ENCODE measurements around the gene MYB. TPM values are rescaled to one million over a fixed set of nuclear protein-coding genes. Genes with fewer than 3 reads are reported as not detected.

The MYB gene
- total RNA-seq, 2 experiments from 2014 or later: 7.5 to 8.2 TPM

DNA sequence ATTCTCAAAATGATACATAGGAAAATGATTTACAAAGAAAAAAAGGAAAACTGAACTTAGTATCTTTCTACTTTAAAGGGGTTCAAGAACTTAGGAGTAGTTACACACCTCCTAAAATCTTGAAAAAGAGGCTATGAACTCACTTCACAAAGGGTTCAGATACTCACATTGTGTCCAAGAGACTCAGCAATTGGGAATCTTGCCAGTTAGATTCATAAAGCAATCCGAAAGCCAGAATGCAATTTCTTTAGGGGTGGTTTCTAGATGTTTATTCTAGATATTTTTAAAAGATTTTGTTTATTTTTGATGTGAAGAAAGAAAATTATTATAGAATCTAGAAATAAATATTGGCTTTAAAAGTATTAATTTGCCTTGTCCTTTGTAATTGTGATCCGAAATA, 1.7 kb upstream of the MYB start:
- H3K27me3 Mint-ChIP-seq (ENCODE audit: low read depth): no peaks in the 10 kb centered on the region
- H3K4me3 Mint-ChIP-seq: no peak overlapping the region
- DNase-seq: no peak
- H3K36me3 Mint-ChIP-seq (ENCODE audit: low read depth): peaks cover 6% of the 10 kb centered on the region
- ChIA-PET POLR2A (interaction anchor here (2.3 to 9.1 kb wide), 5 partner anchors 15 to 125 kb away, joined by 16 to 212 read pairs (median 41); partner anchors contain the start of gene HBS1L), CTCF (interaction anchor here (0.7 to 11.7 kb wide), 3 partner anchors 15 to 44 kb away, joined by 3 to 165 read pairs (median 9); no protein-coding TSS in a partner anchor)
- H3K4me1 Mint-ChIP-seq (ENCODE audit: low read depth): peaks cover 27% of the 10 kb centered on the region
- no peak overlapping the region for H3K27ac Mint-ChIP-seq
- ATAC-seq: no peak
- H3K9me3 Mint-ChIP-seq (ENCODE audit: insufficient read depth): no peaks in the 10 kb centered on the region

DNA sequence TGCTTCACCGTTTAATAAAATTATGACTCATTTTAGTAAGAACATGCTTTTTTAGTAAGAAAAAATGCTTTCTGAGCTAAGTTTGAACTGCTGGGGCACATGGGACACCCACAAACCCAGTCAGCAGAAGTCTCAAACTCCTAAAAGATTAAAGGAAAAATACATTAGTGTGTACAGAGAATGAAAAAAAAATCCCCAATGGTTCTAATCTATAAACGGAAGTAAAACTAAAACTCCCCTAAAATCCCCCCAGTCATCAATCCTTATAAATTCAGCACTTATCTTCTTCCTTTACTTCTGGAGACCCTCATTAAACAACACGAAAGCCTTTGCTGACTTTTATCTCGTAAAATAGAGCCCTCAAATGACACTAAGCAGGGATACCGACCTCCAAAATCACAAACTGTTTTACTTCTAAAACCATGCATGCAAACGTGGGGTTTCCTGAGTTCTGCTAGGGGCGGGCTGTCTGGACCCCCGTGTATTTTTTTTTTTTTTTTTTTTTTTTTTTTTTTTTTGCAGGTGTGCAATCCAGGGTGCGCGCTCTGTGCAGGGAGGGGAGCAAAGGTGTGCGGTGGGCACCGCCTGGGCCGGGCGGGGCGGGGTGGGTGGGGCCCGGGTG, 1.1 kb upstream of the MYB start:
- H3K4me1 Mint-ChIP-seq (ENCODE audit: low read depth): peaks cover 28% of the 10 kb centered on the region
- no peaks in the 10 kb centered on the region for H3K9me3 Mint-ChIP-seq (ENCODE audit: insufficient read depth)
- CTCF ChIA-PET: interaction anchor here (0.7 to 11.7 kb wide), 8 partner anchors 15 to 93 kb away, joined by 3 to 165 read pairs (median 8); no protein-coding TSS in a partner anchor
- peaks cover 6% of the 10 kb centered on the region for H3K36me3 Mint-ChIP-seq (ENCODE audit: low read depth)
- POLR2A ChIA-PET: interaction anchor here (0.6 to 9.1 kb wide), 18 partner anchors 8 to 1110 kb away, joined by 3 to 212 read pairs (median 13); partner anchors contain the start of genes BCLAF1 and HBS1L
- DNase-seq (no peak), ATAC-seq (no peak)
- peak overlapping the region; percentile 81 for H3K4me3 Mint-ChIP-seq
- no peaks in the 10 kb centered on the region for H3K27me3 Mint-ChIP-seq (ENCODE audit: low read depth)
- H3K27ac Mint-ChIP-seq: peak overlapping the region; percentile 86

DNA sequence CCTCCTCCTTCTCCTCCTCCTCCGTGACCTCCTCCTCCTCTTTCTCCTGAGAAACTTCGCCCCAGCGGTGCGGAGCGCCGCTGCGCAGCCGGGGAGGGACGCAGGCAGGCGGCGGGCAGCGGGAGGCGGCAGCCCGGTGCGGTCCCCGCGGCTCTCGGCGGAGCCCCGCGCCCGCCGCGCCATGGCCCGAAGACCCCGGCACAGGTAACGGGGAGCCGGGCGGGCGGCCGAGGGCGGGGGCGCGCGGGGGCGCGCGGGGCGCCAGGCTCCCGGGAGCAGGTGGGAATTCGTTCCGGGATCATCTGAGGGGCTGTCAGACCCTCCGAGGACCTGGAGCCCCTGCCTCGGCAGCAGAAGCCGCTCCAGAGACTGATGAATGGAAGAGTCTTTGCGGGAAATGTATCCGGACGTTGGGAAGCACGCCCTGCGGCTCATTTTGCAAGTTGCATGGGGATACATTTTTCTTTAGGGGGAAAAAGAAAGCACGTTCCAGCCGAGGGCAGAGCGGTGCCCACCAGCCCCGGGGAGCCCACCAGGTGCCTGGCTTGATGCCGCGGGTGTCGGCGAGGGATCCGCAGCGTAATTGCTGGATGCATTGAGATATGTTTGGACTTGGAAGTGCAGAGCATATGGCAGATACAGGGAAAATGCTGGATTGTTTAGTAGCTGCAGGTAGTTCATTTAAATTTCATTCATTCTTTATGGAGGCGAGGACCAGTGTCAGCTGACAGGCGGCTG, 394 bp downstream of the MYB start:
- Mint-ChIP-seq H3K9me3 (ENCODE audit: insufficient read depth) (no peaks in the 10 kb centered on the region), H3K4me3 (peak overlapping the region; percentile 96), H3K27ac (peak overlapping the region; percentile 89), H3K27me3 (ENCODE audit: low read depth) (no peaks in the 10 kb centered on the region), H3K4me1 (ENCODE audit: low read depth) (peaks cover 37% of the 10 kb centered on the region), H3K36me3 (ENCODE audit: low read depth) (peaks cover 16% of the 10 kb centered on the region)
- DNase-seq (peak; percentile 38), ATAC-seq (no peak)
- CTCF ChIA-PET: interaction anchor here (0.7 to 11.7 kb wide), 9 partner anchors 9 to 94 kb away, joined by 3 to 165 read pairs (median 6); no protein-coding TSS in a partner anchor
- POLR2A ChIA-PET: interaction anchor here (0.6 to 9.1 kb wide), 34 partner anchors 9 to 1108 kb away, joined by 3 to 212 read pairs (median 6); partner anchors contain the start of genes BCLAF1 and HBS1L

DNA sequence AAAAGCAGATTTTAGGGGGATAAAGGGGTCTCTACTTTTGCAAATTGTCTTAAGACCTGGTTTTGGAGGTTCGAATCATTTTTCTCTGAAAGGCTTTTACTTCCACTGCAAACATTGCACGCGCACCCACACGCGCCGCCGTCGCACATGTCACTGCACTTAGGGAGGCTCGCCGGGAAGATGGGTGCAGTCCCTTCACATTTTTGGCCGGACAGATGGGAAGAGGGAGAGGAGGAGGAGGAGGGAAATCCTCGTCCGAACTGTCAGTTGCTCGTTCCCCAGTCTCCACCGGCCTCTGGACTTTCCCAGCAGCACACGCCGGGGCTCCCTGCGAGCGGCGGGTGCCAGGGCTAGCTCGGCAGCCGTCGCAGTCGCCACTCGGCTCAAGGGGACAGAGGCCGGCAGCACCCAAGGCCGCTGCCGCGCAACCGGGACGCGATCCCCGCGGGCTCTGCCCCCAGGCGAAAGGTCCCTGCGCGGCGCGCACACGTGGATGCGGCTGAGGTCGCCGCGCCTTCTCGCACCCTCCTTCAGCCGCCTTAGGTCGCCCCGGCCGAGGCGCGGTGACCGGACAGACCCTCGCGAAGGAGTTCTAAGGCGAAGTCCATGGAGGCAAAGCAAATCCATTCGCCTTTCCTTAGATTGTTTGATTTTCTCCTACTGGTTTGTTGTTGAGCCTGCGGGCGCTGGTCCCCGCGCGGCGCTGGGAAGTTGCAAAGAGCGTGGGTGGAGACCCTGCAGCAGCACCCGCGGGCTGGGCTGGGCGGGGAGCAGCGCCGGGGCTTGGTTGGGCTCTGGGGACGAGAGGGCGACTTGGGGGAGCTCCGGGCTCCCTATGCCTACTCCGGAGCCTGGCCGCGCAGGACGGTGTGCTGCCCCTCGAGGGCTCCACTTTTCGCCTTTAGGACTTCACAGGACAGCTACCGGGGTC, 1.2 kb downstream of the MYB start:
- peak; percentile 50 for DNase-seq
- ChIA-PET CTCF (interaction anchor here (1.1 to 11.7 kb wide), 12 partner anchors 8 to 178 kb away, joined by 3 to 165 read pairs (median 10); partner anchors contain the start of gene HBS1L), POLR2A (interaction anchor here (1.2 to 9.1 kb wide), 12 partner anchors 18 to 128 kb away, joined by 5 to 212 read pairs (median 14); partner anchors contain the start of gene HBS1L)
- ATAC-seq: peak; percentile 31
- peaks cover 33% of the 10 kb centered on the region for H3K4me1 Mint-ChIP-seq (ENCODE audit: low read depth)
- H3K36me3 Mint-ChIP-seq (ENCODE audit: low read depth): peaks cover 16% of the 10 kb centered on the region
- peak overlapping the region; percentile 89 for H3K27ac Mint-ChIP-seq
- no peaks in the 10 kb centered on the region for H3K9me3 Mint-ChIP-seq (ENCODE audit: insufficient read depth)
- H3K27me3 Mint-ChIP-seq (ENCODE audit: low read depth): no peaks in the 10 kb centered on the region
- H3K4me3 Mint-ChIP-seq: peak overlapping the region; percentile 96

DNA sequence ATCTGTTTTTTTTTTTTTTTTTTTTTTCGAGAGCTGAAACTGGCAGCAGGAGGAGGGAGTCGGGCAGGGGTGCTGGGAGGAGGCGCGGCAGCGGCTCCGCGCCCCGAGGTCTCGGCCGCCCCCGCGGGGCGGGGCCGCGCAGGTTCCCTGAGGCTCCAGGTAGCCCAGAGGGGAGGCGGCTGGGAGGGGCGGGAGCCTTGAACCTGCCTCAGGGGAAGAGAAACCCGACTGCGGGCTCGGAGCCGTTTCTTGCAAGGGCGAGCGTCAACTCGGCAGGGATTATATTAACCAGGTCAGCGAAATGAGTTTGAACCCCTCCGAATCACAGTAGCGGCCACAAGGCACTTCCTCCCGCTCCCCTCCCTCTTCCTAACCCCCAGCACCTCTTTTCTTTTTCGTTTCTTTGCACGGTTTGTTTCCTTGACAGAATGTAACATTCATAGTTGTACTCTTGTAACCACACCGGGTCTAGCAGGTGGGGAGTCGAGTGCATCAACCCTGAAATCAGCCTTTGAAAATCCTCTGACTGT, 2.0 kb downstream of the MYB start:
- peak overlapping the region; percentile 89 for H3K27ac Mint-ChIP-seq
- peak overlapping the region; percentile 96 for H3K4me3 Mint-ChIP-seq
- H3K4me1 Mint-ChIP-seq (ENCODE audit: low read depth): peaks cover 33% of the 10 kb centered on the region
- no peaks in the 10 kb centered on the region for H3K27me3 Mint-ChIP-seq (ENCODE audit: low read depth)
- ChIA-PET POLR2A (interaction anchor here (0.8 to 9.1 kb wide), 14 partner anchors 18 to 128 kb away, joined by 3 to 212 read pairs (median 8); partner anchors contain the start of gene HBS1L), CTCF (interaction anchor here (0.7 to 11.7 kb wide), 26 partner anchors 9 to 256 kb away, joined by 3 to 165 read pairs (median 6); partner anchors contain the start of gene HBS1L)
- no peaks in the 10 kb centered on the region for H3K9me3 Mint-ChIP-seq (ENCODE audit: insufficient read depth)
- DNase-seq (peak; percentile 81), ATAC-seq (peak; percentile 50)
- peaks cover 16% of the 10 kb centered on the region for H3K36me3 Mint-ChIP-seq (ENCODE audit: low read depth)

DNA sequence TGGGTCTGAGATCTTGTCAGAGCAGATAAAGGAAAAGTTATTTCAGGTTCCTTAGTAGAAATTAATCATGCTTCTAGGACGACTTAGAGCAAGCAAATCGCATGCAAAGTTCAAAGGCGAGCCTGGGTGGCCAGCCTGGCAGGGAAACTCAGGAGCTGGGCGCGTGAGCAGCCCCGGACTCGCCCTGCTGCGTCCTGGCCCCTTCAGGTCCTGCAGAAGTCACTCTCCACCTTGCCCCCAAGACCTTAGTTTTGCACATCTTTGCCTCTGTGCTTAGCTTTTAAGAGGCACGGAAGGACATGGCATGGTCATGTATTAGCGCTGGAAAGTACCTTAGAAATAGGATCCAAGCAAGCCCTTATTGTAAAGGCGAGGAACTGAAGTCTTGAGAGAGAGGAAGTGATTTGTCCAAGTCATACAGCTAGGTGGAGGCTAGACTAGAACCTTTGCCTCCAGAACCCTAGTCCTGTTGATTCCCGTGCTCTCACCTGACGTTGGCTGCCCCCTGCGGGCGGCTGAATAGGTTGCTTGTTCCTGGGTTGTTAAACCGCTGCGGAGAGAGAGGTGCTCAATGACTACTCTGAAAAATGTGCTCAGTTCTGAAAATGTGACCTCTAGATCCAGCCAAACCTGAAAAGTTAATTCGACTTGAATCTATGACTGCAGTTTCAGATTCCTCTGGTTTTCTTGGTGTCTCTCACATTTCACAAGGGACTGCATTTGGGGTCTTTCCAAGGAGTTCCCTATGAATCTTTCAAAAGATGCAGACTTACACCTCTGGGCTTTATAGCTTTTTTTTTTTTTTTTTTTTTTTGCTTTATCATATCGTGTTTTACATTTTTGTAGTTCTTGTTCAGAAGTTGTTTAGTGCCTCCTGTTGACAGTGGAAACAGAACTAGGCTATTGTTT, 2.7 kb downstream of the MYB start:
- Mint-ChIP-seq H3K27ac (peak overlapping the region; percentile 89), H3K27me3 (ENCODE audit: low read depth) (no peaks in the 10 kb centered on the region), H3K9me3 (ENCODE audit: insufficient read depth) (no peaks in the 10 kb centered on the region), H3K4me1 (ENCODE audit: low read depth) (peaks cover 35% of the 10 kb centered on the region), H3K36me3 (ENCODE audit: low read depth) (peaks cover 18% of the 10 kb centered on the region), H3K4me3 (peak overlapping the region; percentile 96)
- POLR2A ChIA-PET: interaction anchor here (0.6 to 9.1 kb wide), 17 partner anchors 19 to 129 kb away, joined by 3 to 212 read pairs (median 5); partner anchors contain the start of gene HBS1L
- ATAC-seq (peak; percentile 47), DNase-seq (peak; percentile 89)
- CTCF ChIA-PET: interaction anchor here (0.6 to 11.7 kb wide), 36 partner anchors 9 to 256 kb away, joined by 3 to 165 read pairs (median 4); partner anchors contain the start of gene HBS1L

DNA sequence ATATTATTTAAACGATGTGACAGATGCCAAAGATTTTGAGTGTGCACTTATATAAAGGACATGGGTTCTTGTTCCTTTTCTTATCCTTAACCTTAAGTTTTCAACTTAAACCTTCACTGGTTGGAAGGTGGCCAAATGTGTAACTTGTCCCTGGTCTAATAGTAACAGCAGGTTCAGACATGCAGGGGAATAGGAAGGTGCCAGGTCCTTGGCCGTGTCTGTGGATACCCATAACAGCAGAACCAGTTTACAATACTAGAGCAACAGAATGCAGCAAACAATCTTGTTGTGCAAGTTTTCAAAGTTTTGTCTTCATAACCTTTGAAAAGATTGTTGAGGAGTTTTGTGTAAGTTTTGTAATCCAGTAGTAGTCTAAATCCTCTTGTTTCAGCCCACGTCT, 4.4 kb downstream of the MYB start:
- ChIA-PET POLR2A (interaction anchor here (3.1 to 9.1 kb wide), 2 partner anchors 21 to 94 kb away, joined by 12 to 212 read pairs; no protein-coding TSS in a partner anchor), CTCF (interaction anchor here (1.0 to 11.7 kb wide), 8 partner anchors 9 to 208 kb away, joined by 3 to 165 read pairs (median 7); no protein-coding TSS in a partner anchor)
- H3K9me3 Mint-ChIP-seq (ENCODE audit: insufficient read depth): no peaks in the 10 kb centered on the region
- H3K27me3 Mint-ChIP-seq (ENCODE audit: low read depth): no peaks in the 10 kb centered on the region
- no peak for ATAC-seq
- no peak overlapping the region for H3K4me3 Mint-ChIP-seq
- H3K27ac Mint-ChIP-seq: no peak overlapping the region
- H3K36me3 Mint-ChIP-seq (ENCODE audit: low read depth): peaks cover 25% of the 10 kb centered on the region
- peaks cover 33% of the 10 kb centered on the region for H3K4me1 Mint-ChIP-seq (ENCODE audit: low read depth)
- DNase-seq: no peak

DNA sequence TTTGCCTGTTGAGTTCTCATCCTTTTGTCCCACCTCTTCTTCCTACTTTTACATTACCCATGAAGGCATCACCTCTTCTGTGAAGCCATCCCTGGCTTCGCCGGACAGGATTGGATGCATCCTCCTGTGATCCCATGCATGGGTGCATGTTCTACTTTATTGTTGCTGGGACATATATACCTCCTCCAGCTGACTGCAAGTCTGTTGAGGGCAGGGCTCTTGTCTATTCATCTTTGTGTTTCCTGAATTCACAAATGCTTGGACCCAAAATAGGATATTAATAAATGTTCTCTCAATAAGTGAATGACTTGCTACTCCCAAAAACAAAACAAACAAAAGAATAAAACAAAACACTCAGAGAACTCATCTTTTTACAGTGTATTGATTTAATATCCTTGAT, 5.1 kb downstream of the MYB start:
- H3K4me1 Mint-ChIP-seq (ENCODE audit: low read depth): peaks cover 32% of the 10 kb centered on the region
- H3K27me3 Mint-ChIP-seq (ENCODE audit: low read depth): no peaks in the 10 kb centered on the region
- H3K27ac Mint-ChIP-seq: peak overlapping the region; percentile 5
- no peak overlapping the region for H3K4me3 Mint-ChIP-seq
- ATAC-seq (no peak), DNase-seq (no peak)
- no peaks in the 10 kb centered on the region for H3K9me3 Mint-ChIP-seq (ENCODE audit: insufficient read depth)
- POLR2A ChIA-PET: interaction anchor here (1.5 kb wide), 1 partner anchor 132 kb away, joined by 3 read pairs; the partner anchor contains the start of gene HBS1L
- peaks cover 25% of the 10 kb centered on the region for H3K36me3 Mint-ChIP-seq (ENCODE audit: low read depth)
- CTCF ChIA-PET: interaction anchor here (0.9 to 7.7 kb wide), 2 partner anchors 30 to 44 kb away, joined by 3 to 140 read pairs; no protein-coding TSS in a partner anchor

DNA sequence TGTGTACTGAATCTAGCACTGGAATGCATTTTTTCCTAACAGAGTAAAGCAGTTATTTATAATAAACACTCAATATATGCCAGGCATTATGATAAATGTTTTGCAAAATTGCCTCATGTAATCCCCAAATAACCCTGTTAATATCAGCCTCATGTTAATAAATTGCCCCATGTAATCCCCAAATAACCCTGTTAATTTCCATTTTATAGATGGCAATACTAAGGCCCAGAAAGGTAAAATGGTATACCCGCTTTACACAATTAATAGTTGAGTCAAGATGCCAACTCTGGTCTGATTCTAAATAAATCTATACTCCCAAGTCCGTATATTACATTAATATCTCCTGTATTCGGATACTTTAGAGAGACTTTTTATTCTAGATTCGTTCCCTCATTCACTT, 6.3 kb downstream of the MYB start:
- no peaks in the 10 kb centered on the region for H3K9me3 Mint-ChIP-seq (ENCODE audit: insufficient read depth)
- DNase-seq: no peak
- CTCF ChIA-PET: interaction anchor here (0.9 to 7.7 kb wide), 2 partner anchors 31 to 45 kb away, joined by 3 to 140 read pairs; no protein-coding TSS in a partner anchor

More for the DNA sequence above, 6.3 kb downstream of the MYB start:
- no peak for ATAC-seq
- H3K27me3 Mint-ChIP-seq (ENCODE audit: low read depth): no peaks in the 10 kb centered on the region
- peaks cover 30% of the 10 kb centered on the region for H3K36me3 Mint-ChIP-seq (ENCODE audit: low read depth)
- H3K27ac Mint-ChIP-seq: no peak overlapping the region
- POLR2A ChIA-PET: interaction anchor here (1.0 to 1.5 kb wide), 2 partner anchors 9 to 133 kb away, joined by 3 read pairs; partner anchors contain the start of gene HBS1L
- peaks cover 29% of the 10 kb centered on the region for H3K4me1 Mint-ChIP-seq (ENCODE audit: low read depth)
- no peak overlapping the region for H3K4me3 Mint-ChIP-seq
